Stimulated activated CD4-positive, alpha-beta T cell treated with anti-CD3 and anti-CD28 coated beads, Interleukin-1b, Interleukin-23, amount 100 ng/mL, for 24 hours (primary cell): Measurements from ENCODE around the gene CD48.
A peak's percentile ranks its signal among the peaks of the same experiment; 100 is the strongest.
"Not testable (repeated sequence)": the region's sequence is repeated elsewhere in the genome, so short reads cannot be mapped to it uniquely, and the experiment has no call there.

ENCODE experiments used
- DNase-seq, 4 experiments: peaks; one replicate each; pipeline ENCODE4 v3.0.0-alpha.2; 2020; ENCODE audit warnings: low read depth in 4 of 4, low spot score in 1 of 4

CD48 gene

GRCh38 chr1:160714034-160714648 lies 2.5 kb upstream of the CD48 start:
- DNase-seq: not testable (repeated sequence)

- no peak for DNase-seq
Observed at GRCh38 chr1:160713161-160713560, 1.5 kb upstream of the CD48 start.

GRCh38 chr1:160712525-160713080 lies 981 bp upstream of the CD48 start:
- not testable (repeated sequence) for DNase-seq

GRCh38 chr1:160711276-160711601 lies 383 bp downstream of the CD48 start:
- no peak for DNase-seq

- no peak for DNase-seq
Observed at GRCh38 chr1:160710517-160711252, 937 bp downstream of the CD48 start.

- DNase-seq: no peak
Observed at GRCh38 chr1:160709715-160710114, 1.9 kb downstream of the CD48 start.

GRCh38 chr1:160708801-160709200 lies 2.8 kb downstream of the CD48 start:
- no peak for DNase-seq

- DNase-seq: no peak
Observed at GRCh38 chr1:160708118-160708517, 3.5 kb downstream of the CD48 start.

GRCh38 chr1:160707236-160708064 lies 4.2 kb downstream of the CD48 start:
- no peak for DNase-seq

- no peak for DNase-seq
Observed at GRCh38 chr1:160706526-160707235, 4.9 kb downstream of the CD48 start.

- no peak for DNase-seq
Observed at GRCh38 chr1:160705742-160706141, 5.9 kb downstream of the CD48 start.

- DNase-seq: not testable (repeated sequence)
Observed at GRCh38 chr1:160705212-160705621, 6.4 kb downstream of the CD48 start.

GRCh38 chr1:160704250-160704649 lies 7.4 kb downstream of the CD48 start:
- no peak for DNase-seq

GRCh38 chr1:160702100-160702499 lies 9.5 kb downstream of the CD48 start:
- DNase-seq: no peak

- not testable (repeated sequence) for DNase-seq
Observed at GRCh38 chr1:160692390-160692789, 19.2 kb downstream of the CD48 start.

- no peak for DNase-seq
Observed at GRCh38 chr1:160685266-160685665, 26.4 kb downstream of the CD48 start.

- no peak for DNase-seq
Observed at GRCh38 chr1:160682983-160683865, 28.4 kb downstream of the CD48 start.

- DNase-seq: no peak
Observed at GRCh38 chr1:160681891-160682140, 29.8 kb downstream of the CD48 start.

GRCh38 chr1:160681066-160681890 lies 30.3 kb downstream of the CD48 start:
- DNase-seq: peak; percentile 67 to 80 (median 71)

- DNase-seq: no peak
Observed at GRCh38 chr1:160680399-160680798, 31.2 kb downstream of the CD48 start.
